ENCODE results near the gene LRP2BP.
"Not testable (repeated sequence)": the region's sequence is repeated elsewhere in the genome, so short reads cannot be mapped to it uniquely, and the experiment has no call there.

The LRP2BP gene

GRCh38 chr4:185325721-185326120, 70.0 kb downstream of the LRP2BP start:
- not testable (repeated sequence) for DNase-seq (ENCODE audit: low read depth in 2 of 2)

DNA sequence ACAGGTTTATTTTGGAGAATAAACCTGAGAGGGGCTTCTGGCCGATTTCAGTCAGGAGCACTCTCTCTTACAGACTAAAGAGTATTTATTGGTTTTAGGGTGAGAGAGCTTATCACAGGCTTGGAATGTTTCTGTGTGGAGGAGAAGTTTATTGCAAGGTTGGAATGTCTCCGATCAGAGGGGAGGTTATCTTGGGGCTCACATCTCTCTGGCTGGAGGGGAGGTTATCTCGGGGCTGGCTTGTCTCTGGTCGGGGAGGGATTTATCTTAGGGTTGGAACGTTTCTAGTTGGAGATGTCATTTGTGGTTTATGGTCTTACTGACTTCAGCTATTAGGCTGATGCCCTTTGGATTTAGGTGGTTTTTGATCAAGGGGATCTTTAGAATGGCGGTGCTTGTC, 71.4 kb downstream of the LRP2BP start:
- not testable (repeated sequence) for DNase-seq (ENCODE audit: low read depth in 2 of 2)

- no peak for DNase-seq (ENCODE audit: low read depth in 2 of 2)
Measured at GRCh38 chr4:185323606-185324005, 72.1 kb downstream of the LRP2BP start.

- no peak for DNase-seq (ENCODE audit: low read depth in 2 of 2)
Measured at GRCh38 chr4:185322803-185323202, 72.9 kb downstream of the LRP2BP start.

- no peak for DNase-seq (ENCODE audit: low read depth in 2 of 2)
Measured at GRCh38 chr4:185318679-185319078, 77.0 kb downstream of the LRP2BP start.

DNA sequence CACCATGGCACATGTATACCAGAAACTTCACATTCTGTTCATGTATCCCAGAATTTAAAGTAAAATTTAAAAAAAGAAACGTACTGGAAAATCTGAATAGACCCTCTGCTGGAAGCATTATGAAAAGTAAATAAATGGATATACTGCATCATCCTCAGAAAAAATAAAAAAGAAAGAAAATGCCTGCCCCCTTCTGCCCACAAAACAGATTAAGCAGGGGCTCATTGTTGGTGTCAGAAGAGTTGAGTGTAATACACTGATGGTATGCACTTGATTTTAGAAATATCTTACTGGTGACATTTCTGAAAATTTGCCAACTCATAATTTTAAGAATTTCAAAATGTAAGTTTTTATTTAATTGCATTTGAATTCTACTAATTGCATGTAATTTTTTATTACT, 77.8 kb downstream of the LRP2BP start:
- no peak for DNase-seq (ENCODE audit: low read depth in 2 of 2)

DNA sequence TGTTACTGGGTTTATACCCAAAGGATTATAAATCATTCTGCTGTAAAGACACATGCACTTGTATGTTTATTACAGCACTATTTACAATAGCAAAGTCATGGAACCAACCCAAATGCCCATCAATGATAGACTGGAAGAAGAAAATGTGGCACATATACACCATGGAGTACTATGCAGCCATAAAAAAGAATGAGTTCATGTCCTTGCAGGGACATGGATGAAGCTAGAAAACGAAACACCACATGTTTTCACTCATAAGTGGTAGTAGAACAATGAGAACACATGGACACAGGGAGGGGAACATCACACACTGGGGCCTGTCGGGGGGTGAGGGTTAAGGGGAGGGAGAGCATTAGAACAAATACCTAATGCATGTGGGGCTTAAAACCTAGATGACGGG, 78.3 kb downstream of the LRP2BP start:
- DNase-seq (ENCODE audit: low read depth in 2 of 2), result not testable (repeated sequence)
